GM19455 (cell line): Measurements from ENCODE around the gene RNF13.
"Not testable (repeated sequence)": the region's sequence is repeated elsewhere in the genome, so short reads cannot be mapped to it uniquely, and the experiment has no call there.

Source experiments
- ATAC-seq: cut with Tn5 transposase; IDR thresholded peaks from one replicate; pipeline ENCODE4 v1.9.1; 2021; ENCODE audit not compliant: unreplicated experiment

RNF13 gene

DNA sequence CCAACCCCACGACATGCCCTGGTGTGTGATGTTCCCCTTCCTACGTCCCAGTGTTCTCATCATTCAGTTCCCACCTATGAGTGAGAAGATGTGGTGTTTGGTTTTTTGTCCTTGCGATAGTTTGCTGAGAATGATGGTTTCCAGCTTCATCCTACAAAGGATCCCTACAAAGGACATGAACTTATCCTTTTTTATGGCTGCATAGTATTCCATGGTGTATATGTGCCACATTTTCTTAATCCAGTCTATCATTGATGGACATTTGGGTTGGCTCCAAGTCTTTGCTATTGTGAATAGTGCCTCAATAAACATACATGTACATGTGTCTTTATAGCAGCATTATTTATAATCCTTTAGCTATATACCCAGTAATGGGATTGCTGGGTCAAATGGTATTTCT lies 131.0 kb downstream of the RNF13 start:
- ATAC-seq, result not testable (repeated sequence)

DNA sequence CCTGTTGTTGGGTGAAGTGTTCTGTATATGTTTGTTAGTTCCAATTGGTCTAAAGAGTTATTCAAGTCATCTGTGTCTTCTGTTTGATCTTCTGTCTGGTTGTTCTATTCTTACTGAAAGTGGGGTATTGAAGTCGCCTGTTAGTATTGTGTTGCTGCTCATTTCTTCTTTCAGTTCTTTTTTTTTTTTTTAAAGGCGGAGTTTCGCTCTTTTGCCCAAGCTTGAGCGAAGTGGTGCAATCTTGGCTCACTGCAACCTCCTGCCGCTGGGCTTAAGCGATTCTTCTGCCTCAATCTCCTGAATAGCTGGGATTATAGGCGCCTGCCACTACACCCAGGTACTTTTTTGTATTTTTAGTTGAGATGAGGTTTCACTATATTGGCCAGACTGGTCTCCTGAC lies 134.2 kb downstream of the RNF13 start:
- no peak for ATAC-seq

DNA sequence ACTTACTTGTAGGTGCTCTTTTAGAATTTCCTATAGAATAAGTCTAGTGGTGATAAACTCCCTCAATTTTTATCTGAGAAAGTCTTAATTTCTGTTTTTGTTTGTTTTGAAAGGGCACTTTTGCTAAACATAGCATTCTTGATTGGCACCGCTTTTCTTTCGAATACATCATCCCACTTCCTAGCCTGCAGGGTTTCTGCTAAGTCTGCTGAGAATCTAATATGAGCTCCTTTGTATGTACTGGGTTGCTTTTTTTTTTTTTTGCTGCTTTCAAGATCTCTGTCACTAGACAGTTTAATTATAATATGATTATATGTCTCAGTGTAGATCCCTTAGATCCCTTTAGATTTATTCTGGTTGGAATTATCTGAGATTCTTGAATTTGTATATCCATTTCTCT lies 136.2 kb downstream of the RNF13 start:
- no peak for ATAC-seq

DNA sequence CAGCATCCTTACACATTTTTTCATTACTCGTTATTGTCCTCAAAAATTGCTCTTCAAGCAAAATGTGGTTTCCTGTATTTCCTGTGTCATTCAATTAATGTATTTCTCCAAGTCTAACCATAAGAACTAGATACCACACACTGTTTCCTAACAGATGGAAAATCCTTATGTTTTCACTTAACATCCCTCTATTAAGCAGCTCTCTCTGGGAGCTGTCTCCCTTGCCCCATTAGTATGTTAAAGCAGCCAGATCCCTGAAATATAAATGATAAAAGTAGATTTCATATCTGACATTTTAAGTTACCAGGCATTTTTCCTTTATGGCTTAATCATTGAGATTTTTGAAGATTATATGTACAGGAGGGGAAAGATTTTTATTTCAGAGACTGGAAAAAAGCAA lies 141.8 kb downstream of the RNF13 start:
- ATAC-seq, result no peak

DNA sequence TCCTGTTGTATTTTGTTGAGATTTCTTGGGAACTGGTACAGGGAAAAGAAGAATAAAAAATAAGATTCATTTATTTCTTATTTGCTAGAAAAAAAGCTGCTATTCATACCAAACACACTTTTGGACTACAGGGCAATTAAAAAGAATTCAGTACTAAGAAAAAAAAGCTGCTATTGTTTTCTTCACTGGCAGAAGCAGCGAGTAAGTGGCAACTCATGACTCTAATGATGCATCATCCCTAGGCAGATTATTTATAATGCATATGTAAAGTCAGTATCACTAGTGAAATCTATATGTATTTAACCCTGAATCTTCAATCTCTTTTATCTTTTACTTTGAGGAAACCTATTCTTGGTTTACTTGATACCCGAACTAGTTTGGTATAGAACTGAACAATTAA lies 142.4 kb downstream of the RNF13 start:
- no peak for ATAC-seq

DNA sequence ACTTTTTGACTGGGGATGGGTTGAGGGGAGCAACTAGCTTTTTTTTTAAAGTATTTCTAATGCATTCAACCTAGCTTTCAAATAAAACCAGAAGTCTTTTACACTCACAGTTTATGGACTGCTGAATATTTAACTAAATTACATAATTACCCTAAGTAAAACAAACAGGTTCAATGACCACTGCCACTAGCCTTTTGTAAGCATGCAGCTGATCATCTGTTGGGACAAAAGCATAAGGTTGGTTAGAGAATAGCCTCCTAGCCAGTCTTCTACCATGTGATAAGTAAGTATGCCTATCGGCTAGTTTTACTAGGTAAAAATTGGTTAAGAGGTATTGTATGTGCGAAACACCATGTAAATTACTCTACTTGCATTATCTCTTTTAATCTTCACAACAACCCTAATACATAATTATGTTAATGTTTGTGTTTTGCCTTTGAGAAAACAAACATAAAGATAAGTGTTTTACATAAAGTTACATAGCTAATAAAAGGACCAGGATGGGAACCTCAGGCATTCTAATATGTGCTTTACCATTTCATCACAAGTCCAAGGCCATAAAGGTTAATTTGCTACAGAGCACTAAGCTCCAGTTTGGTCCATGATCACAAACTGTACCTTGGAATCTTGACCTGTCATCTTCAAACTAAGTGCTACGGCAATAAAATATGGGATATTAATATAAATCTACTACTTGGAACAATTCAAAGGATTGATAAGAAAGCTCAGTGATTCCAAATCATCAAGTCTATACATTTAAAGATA lies 144.5 kb downstream of the RNF13 start:
- no peak for ATAC-seq

DNA sequence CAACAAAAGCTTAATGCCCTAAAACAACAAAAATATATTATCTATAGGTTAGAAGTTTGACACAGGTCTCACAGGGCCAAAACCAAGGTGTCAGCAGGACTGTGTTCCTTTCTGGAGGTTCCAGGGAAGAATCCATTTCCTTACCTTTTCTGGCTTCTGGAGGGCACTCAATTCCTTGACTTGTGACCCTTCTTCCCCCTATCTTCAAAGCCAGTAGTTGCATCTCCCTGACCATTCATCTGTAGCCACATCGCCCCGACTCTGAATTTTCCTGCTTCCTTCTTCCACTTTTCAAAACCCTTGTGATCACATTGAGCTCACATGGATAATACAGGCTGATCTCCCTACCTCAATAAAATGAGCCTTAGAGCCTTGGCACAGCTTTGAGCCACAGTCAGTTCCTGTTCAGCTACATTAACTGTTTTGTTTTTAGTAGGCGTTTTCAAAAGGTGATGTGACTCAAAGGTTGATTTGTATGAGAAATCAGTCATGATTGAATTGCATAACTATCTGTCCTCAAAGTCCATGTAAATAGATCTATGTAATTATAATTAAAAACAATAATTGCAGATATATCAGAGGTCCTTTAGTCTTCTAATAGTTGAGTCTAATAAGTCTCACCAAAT lies 145.3 kb downstream of the RNF13 start:
- ATAC-seq, result no peak

DNA sequence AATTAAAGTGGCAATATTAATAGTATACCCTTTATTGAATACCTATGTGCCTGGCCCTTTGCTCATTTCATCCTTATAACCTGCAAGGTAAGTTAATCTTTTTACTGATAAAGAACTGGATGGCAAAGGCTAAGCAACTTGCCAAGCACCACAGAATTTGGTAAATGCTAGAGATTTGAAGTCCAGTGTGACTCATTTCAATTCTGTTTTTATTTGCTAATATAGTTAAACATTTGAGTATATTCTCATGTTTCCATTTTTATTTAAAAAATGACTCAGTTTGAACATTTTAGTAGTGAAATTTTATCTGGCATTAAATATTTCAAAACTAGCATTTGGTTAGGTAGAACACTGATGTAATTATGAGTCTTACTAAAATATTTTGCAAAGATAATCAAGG lies 146.4 kb downstream of the RNF13 start:
- no peak for ATAC-seq

DNA sequence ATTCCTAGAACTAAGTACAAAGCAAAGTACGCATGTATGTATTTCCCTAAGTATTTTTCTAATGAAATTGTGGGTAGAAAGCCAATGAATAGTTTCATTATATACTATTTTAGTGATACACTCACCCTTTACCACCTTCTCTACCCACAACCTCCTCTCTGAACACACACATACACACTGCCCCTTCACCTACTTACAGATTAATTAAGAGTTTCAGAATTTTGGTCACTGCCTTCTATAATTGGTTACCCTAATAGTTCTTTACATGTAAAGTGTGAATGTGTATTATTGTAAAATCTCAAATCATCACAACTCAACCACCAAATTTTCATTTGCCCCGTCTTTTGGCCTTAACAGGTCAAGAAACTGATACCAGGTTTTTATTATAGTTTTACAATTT lies 150.5 kb downstream of the RNF13 start:
- ATAC-seq, result no peak

DNA sequence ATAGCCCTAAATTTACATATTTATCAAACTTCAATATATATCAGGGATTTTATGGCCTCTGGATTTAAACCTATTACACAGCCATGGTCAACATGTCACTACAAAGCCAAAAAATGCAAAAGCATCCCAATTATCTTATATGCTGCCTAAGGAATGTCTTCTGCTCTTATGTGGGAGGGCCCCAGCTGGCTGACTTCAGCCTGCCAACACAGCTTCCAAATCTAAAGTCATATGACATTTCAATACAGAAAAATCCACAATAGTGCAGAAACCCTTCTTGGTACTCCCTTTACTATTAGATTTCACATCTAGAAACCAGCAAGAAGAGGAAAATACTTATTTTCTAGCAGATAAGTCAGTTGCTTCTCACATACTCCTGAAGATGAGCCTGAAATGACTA lies 151.3 kb downstream of the RNF13 start:
- no peak for ATAC-seq

DNA sequence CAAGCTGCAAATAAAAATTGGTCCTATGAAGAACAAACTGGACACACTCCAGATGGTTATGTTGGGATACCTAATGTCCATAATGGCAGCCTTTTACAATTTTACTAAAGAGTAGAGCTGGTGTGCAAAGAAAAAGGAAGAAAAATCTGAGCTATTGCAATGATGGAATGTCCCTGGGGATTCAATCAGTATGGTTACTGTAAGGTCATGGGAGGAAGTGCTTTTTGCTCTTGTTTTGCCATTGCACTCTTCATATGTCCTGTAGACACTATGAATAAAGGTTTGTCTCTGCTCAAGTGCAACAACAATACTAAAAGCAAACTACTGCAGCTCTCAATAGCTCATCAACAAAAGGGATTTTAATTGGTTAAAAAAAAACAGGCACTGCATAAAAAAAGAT lies 152.3 kb downstream of the RNF13 start:
- no peak for ATAC-seq

DNA sequence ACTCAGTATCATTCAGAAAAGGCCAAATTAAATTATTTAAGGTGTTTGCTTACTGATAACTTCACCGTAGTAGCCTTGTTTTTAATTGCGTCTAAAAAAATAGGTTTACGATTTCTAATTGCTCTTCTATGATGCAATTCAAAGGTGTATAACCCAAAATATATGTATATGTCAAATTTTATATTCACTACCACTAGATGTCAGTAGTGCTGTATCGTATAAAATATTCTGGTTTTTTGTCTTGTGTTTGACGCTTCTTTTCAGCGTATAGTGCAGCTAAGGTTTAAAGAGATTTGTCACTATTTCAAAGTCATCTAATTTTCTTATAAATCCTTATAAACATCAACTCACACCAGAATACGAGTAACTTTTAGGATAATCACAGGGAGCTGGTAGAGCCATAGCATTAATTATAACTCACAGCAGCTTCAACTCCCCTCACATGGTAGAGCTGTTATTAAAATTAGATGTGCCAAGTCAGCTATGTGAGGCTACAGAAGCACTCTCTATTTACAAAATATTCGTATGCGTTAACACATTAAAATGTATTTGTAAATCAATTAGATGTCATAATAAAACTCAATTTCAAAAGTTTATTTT lies 154.2 kb downstream of the RNF13 start:
- ATAC-seq, result no peak

DNA sequence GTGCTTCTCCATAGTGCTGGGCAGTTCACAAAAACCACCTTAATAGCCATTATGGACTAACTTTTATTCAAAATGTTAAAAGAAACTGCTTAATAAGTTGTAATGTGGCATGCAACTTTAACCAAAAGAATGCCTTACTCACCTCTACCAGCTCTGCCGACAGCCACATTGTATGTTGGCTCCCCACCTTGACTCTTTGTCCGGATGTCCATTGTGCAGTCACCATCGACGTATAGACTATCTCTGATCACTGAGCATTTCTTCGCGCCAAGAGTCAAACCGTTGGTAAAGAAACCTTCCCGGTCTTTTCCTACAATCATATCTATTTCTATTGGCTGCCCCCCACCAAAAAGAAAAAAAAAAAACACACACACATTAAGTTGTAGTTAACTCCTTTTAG lies 155.2 kb downstream of the RNF13 start:
- ATAC-seq, result no peak

DNA sequence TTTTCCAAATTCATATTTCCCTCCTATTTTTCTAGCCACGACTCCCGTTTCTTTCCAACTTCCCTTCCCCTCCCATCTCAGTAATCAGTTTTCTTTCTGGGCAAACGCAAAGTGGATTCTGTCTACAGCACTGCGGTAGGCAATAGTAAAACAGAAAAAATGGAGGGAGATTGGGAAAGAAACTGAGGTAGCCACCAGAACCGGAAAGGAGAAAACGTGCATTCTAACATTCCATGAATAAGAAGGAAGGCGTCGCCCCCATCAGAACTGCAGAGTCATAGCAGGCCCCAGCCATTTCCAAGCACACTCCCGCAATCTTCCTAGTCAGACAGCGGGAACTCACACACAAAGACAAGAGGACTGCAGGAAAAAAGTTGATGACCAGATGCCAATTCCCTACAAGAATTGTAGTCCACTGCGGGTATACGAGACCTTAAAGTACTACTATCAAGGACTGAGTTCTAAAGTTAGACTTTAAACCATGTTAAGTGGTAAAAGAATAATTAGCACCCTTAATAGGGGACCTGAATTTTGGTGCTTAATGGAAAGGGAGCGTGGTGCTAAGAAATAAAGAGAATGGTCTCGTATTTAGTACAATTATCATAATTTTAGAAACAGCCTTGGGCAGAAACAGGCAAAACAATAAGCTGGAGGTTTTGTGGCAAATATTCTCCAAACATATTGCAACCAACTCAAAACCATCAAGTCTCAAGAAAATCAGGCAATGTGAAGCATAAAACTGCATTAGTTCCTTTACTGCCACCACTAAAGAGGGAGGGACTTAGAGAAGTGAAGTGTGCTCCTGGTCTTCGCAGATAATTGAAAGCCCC lies 156.3 kb downstream of the RNF13 start:
- ATAC-seq, result peak; percentile 1

DNA sequence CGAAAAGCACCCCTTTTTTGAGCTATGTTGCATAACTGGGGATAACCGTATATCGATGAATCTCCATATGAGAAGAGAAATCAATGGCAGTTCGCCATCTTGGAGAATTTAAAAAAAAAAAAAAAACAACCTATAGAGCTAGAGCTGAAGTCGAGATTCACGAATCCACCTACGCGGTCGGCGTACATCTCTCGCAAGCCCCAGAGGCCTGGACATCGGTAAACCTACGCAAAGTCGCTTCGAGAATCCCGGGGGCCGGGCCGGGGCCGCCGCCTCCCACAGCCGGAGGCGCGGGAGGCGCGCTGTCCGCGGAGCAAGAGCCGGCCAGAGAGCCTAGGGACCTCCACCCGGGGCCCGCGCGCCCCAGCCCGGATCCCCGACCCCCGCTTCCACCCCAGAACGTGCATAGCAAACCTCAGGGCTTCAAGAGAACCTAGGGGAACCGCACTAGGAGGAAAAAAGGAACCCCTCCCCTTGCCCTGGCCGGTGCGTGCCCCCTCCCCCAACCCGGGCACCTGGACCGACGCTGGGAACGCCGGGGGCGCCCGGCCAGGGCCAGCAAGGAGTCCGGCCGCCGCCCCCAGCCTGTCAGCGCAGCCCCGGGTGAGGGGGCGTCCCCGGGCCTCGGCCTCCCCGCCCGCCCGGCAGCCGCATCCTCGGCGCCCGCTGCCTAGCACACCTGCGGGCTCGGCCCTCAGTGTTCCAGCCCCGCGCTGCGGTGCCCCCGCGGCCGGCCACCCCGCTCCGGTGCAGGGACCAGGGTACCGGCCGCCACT lies 157.1 kb downstream of the RNF13 start:
- ATAC-seq, result peak; percentile 61

DNA sequence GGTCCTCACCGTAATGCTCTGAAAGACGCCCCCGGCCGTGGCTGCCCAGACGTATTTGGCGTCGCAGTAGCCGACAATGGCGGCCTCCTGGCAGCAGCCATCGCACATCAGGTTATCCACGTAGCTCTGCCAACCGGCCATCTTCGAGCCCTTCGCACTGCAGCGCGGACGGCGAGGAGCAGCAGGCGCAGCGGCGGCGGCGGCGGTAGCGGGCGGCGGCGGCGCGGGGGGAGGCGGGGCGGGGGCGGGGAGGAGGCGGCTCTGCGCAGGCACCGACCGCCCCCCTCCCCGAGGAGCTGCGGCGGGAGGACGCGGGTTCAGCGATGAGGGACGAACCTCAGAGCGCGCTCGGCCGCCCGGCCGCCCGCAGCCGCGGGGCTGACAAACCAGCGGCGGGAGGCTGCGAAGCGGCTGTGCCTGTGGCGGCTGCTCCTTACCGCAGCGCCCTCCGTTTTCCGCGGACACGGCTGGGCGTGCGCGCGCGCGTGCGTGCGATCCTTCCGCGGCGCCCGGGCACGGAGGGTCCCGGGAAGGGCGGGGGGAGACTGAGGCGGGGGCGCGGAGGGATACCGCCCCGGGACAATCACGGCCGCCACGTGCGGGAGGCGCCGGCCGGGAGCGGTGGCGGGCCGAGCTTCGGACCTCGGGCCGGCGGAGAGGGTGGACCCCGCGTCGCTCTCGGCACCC lies 157.8 kb downstream of the RNF13 start, which contains the start of gene PFN2:
TSS of gene PFN2 (minus strand) at position 180 of the 687 bp plus-strand sequence. CDS start at position 141, 39 bp downstream.
- ATAC-seq, result peak; percentile 52

DNA sequence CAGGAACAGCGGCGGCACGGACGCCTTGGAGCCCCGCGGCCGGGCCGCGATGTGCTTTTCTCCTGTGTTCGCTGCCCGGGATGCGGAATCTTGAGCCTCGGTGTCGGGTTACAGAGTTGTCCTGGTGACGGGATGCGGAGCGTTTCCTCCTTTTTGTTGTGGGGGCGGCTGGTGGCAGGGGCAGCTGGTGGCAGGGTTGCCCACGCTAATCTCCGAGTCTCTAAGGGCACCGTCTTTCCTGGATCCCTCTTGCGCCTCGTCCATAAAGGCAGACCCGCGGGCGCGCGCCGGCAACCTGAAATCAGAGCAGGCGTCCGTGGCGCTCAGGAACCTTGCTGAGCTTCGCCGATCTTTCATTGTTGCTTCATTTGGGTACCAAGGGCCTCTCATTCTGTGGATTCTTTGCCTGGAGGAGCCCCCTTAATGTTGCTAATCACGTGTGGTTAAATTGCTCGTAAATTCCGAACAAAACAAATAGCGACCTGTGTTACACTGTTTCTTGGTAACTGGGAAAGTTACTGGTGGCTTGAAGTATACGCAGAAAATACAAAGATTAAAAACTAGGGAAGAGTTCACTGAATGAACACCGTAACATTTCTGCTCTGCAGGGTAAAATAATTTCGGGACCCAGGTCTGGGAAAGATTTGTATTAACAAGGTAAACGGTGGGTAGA lies 158.5 kb downstream of the RNF13 start:
- ATAC-seq, result peak; percentile 27

DNA sequence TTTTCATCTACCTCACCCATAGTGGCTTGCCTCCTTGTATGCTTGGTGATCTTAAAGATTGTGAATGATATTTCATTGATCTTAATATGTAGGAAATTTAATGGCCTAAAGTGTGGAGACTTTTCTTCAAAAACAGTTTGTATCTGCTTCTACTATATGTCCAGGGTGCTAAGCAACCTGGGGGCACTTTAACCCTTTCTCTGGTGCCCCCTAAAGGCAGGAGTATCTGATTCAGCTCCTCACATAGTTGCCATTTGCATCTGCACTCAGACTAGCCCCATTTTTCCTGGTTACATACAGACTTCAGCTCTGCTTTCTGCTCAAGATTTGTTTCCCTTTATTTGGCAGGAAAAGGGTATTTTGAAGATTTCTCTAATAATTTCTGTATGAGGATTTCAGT lies 162.9 kb downstream of the RNF13 start:
- no peak for ATAC-seq

DNA sequence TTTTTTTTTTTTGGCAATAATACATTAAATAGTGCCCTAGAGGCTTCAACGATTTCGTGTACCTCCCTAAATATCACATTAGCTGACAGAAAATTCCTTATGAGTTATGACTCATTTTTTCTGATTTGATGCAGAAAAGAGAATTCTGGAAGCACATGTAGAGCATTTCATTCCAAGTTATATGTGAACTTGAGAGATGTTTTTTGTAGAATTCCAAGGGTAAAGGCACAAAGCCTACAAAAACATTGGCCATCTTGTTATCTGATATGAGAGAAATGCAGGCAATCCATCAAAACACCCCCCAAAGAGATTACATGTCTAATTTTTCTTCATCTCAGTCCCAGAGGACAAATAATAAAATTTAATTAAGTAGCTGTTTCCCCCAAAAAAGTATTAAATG lies 164.4 kb downstream of the RNF13 start:
- ATAC-seq, result no peak

DNA sequence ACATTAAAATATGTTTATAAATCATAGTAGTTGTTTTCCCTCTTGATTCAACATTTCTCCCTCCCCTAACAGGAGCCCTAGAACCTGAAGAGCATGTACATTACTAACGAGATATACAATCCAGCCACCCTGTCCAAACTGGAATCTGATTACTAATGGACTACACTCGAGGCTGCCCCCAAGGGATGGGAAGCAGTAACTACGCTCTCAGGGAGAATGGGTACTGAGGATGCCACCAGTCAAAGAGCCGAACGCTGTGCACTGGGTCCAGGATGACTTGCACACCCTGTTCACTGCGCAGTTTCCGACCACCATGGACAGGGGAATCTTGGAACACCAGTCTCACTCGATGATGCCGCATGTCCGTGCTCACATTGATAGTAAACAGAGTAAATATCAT lies 169.0 kb downstream of the RNF13 start:
- not testable (repeated sequence) for ATAC-seq
